Heart left ventricle (tissue), 16 donors: ENCODE data around the gene VPS13A. TPM values are rescaled to one million over a fixed set of nuclear protein-coding genes. Genes with fewer than 3 reads are reported as not detected.

Experiments used
- ATAC-seq, 4 donors: fragments of 200-7000 bp; cut with Tn5 transposase; one replicate each; pipeline ENCODE4 v1.9.1; 2020 to 2022; ENCODE audit warnings: moderate library complexity in 4 of 4, mild to moderate bottlenecking in 3 of 4, moderate number of reproducible peaks in 1 of 4
- DNase-seq, 5 donors: peaks; one replicate each; pipeline ENCODE4 v3.0.0-alpha.2; 2020
- H3K27ac ChIP-seq, 12 donors: fragments of 200-600 bp; sonication (generic) in 4 of 12; one replicate each; pipeline versions ENCODE4 v1.5.0 to v1.8.0; 2016 to 2022; ENCODE audit warnings: mild to moderate bottlenecking in 2 of 12
- H3K27me3 ChIP-seq, 9 donors: fragments of 200-600 bp; sonication (generic) in 2 of 9; one replicate each; pipeline versions ENCODE4 v1.5.1 to v1.8.0; 2016 to 2022; ENCODE audit warnings: mild to moderate bottlenecking in 3 of 9
- H3K36me3 ChIP-seq, 9 donors: fragments of 200-600 bp; sonication (generic) in 2 of 9; one replicate each; pipeline versions ENCODE4 v1.5.0 to v1.8.0; 2018 to 2022; ENCODE audit warnings: mild to moderate bottlenecking in 2 of 9
- H3K4me1 ChIP-seq, 12 donors: fragments of 200-600 bp; sonication (generic) in 4 of 12; one replicate each; pipeline versions ENCODE4 v1.5.0 to v1.8.0; 2016 to 2022; ENCODE audit warnings: mild to moderate bottlenecking in 3 of 12
- H3K4me3 ChIP-seq, 12 donors: fragments of 200-600 bp; sonication (generic) in 4 of 12; one replicate each; pipeline versions ENCODE4 v1.5.0 to v1.8.0; 2017 to 2022; ENCODE audit warnings: mild to moderate bottlenecking in 9 of 12, moderate library complexity in 4 of 12
- H3K9me3 ChIP-seq, 12 donors: fragments of 200-600 bp; sonication (generic) in 4 of 12; one replicate each; pipeline versions ENCODE4 v1.5.0 to v1.8.0; 2016 to 2022; ENCODE audit warnings: mild to moderate bottlenecking in 1 of 12
- CTCF ChIP-seq, 12 donors: fragments of 200-600 bp; sonication (generic) in 4 of 12; IDR thresholded peaks; one replicate each; pipeline versions ENCODE4 v1.5.0 to v1.8.0; 2018 to 2022; ENCODE audit warnings: antibody characterized with exemption in 12 of 12, mild to moderate bottlenecking in 5 of 12
- POLR2A ChIP-seq, 2 donors: fragments of 450-650 bp; IDR thresholded peaks; one replicate each; pipeline ENCODE4 v1.6.1; 2017; ENCODE audit warnings: antibody characterized with exemption in 2 of 2, mild to moderate bottlenecking in 2 of 2, moderate library complexity in 2 of 2
- WGBS, 4 donors: extraction: QIAGEN DNeasy Blood & Tissue Kit in 2 of 4; methylation state at CpG; one replicate each; pipeline versions ENCODE4 v1.1.5 to v1.1.7; 2013 to 2018; 5-methylcytosine and 5-hydroxymethylcytosine counted together
- intact Hi-C, 10 donors: fragments of 100-400 bp; cut with DNase I; formaldehyde crosslinking; loops; one replicate each; pipeline versions ENCODE4 v1.11.1 to v1.14.2; 2022
- polyA plus RNA-seq, 2 donors: library from polyadenylated mRNA; stranded (reverse); fragments of 200-250 nt; gene quantifications; one replicate each; pipeline ENCODE4 v1.2.3, GENCODE V29; 2013
- total RNA-seq, 9 donors: library from RNA; depleted of rRNA in 2 of 9; stranded (reverse); fragments of >200 nt in 2 of 9; fragmentation: NEBNext Ultra II Directional in 3 of 9; extraction: Animal tissue kit (Norgen Biotek cat#: 25700) in 3 of 9; gene quantifications; one replicate each; pipeline versions ENCODE4 v1.1.0 to v1.2.4, GENCODE V29; 2016 to 2023
- donor health status: ischemic (EF 13 %, LVEDD 7.1; RV severe dilation, severe dysfunction).
- donor health status: healthy with polysubstance abuse.
- donor health status: DM: no; HTN: yes; CAD: no.
- donor health status: DM: no; HTN: no; CAD: no.
- donor health status: ischemic (EF 25% LVEDD 6.9; RV normal size, moderate dysfunction).
- donor health status: ischemic (EF 25% LVEDD 5.7; RV mildly dilated, moderate dysfunction).
- donor health status: healthy.
- donor health status: DM: yes; HTN: yes; CAD: no.
- donor health status: ischemic (EF 35%, LVEDD 5.7; RV mildly dilated, moderate dysfunction).
- donor health status: nonischemic (EF 11% LVEDD 7.7; RV severe dilation, severe dysfunction).
- donor health status: DM: yes; HTN: yes; CAD: no.
- donor health status: PGD.
- donor health status: ischemic (EF 29% LVEDD 5.4; RV normal size, mild dysfunction).
- donor health status: nonischemic (EF 23%, LVEDD 6.1; RV moderate dilation, normal function).

VPS13A gene
- total and polyA plus RNA-seq, 11 donors: 8.6 to 42.2 (median 29.8) TPM

- Histone ChIP-seq H3K9me3 (peaks cover 0 to 11% (median 0%) of the 10 kb centered on the region in 12 donors), H3K4me1 (no peaks in the 10 kb centered on the region), H3K36me3 (no peaks in the 10 kb centered on the region), H3K27me3 (no peaks in the 10 kb centered on the region), H3K4me3 (no peak overlapping the region), H3K27ac (no peak overlapping the region)
- 70 to 86% (median 82%) methylated on average over 4 of the region's 4 CpGs for WGBS, 4 donors
- intact Hi-C loops: loop anchor here in 7 of 10 donors (10.0 kb wide), 4 partner anchors 193 to 673 kb away; partner anchors contain the start of genes GNA14 (in 3 of the 7) and GNAQ (in 3 of the 7)
- DNase-seq (no peak), ATAC-seq (no peak)
- TF ChIP-seq POLR2A (IDR thresholded peaks at IDR 0.05): no peak
- TF ChIP-seq CTCF (IDR thresholded peaks at IDR 0.05): no peak
Observed at GRCh38 chr9:77451507-77451906, 274.2 kb downstream of the VPS13A start.

GRCh38 chr9:77453825-77454647 is 276.7 kb downstream of the VPS13A start:
- Histone ChIP-seq H3K4me1 (peaks cover 0 to 17% (median 1%) of the 10 kb centered on the region in 12 donors), H3K9me3 (no peaks in the 10 kb centered on the region), H3K27ac (no peak overlapping the region), H3K27me3 (no peaks in the 10 kb centered on the region), H3K36me3 (no peaks in the 10 kb centered on the region), H3K4me3 (peak overlapping the region in 1 of 12 donors; percentile 41)
- intact Hi-C loops: loop anchor here in 7 of 10 donors (10.0 kb wide), 4 partner anchors 191 to 671 kb away; partner anchors contain the start of genes GNA14 (in 3 of the 7) and GNAQ (in 3 of the 7)
- ATAC-seq: no peak
- TF ChIP-seq CTCF (IDR thresholded peaks at IDR 0.05) (no peak), POLR2A (IDR thresholded peaks at IDR 0.05) (no peak)
- WGBS, 4 donors: 86 to 92% (median 88%) methylated on average over 14 of the region's 14 CpGs
- DNase-seq: no peak

GRCh38 chr9:77454663-77455062 is 277.3 kb downstream of the VPS13A start:
- H3K27ac ChIP-seq: no peak overlapping the region
- H3K4me3 ChIP-seq: no peak overlapping the region
- H3K4me1 ChIP-seq: peaks cover 0 to 17% (median 1%) of the 10 kb centered on the region in 12 donors
- DNase-seq: no peak
- no peaks in the 10 kb centered on the region for H3K36me3 ChIP-seq
- H3K9me3 ChIP-seq: no peaks in the 10 kb centered on the region
- intact Hi-C loops: loop anchor here (5.0 to 10.0 kb wide), 8 partner anchors 190 to 670 kb away; partner anchors contain the start of genes GNA14 (in 6 of the 10) and GNAQ (in 3 of the 10)
- no peaks in the 10 kb centered on the region for H3K27me3 ChIP-seq
- no peak for TF ChIP-seq CTCF (IDR thresholded peaks at IDR 0.05)
- no peak for TF ChIP-seq POLR2A (IDR thresholded peaks at IDR 0.05)
- ATAC-seq: no peak
- 93 to 98% (median 96%) methylated on average over 3 of the region's 3 CpGs for whole genome bisulfite sequencing, 4 donors

- no peak for DNase-seq
- intact Hi-C loops: loop anchor here (5.0 to 10.0 kb wide), 8 partner anchors 189 to 669 kb away; partner anchors contain the start of genes GNA14 (in 6 of the 10) and GNAQ (in 3 of the 10)
- Histone ChIP-seq H3K4me3 (no peak overlapping the region), H3K27me3 (no peaks in the 10 kb centered on the region), H3K27ac (no peak overlapping the region), H3K36me3 (no peaks in the 10 kb centered on the region), H3K9me3 (no peaks in the 10 kb centered on the region), H3K4me1 (peaks cover 0 to 17% (median 1%) of the 10 kb centered on the region in 12 donors)
- WGBS, 4 donors: 54 to 61% (median 58%) methylated on average over 8 of the region's 8 CpGs
- TF ChIP-seq CTCF (IDR thresholded peaks at IDR 0.05) (peak in 11 of 12 donors; percentile 20 to 55 (median 42)), POLR2A (IDR thresholded peaks at IDR 0.05) (no peak)
- peak in 1 of 4 donors; percentile 57 for ATAC-seq
Observed at GRCh38 chr9:77455312-77455927, 278.1 kb downstream of the VPS13A start.
